ENCODE results near the gene TPD52L1.

Gene TPD52L1

GRCh38 chr6:125312478-125312877 lies 158.9 kb downstream of the TPD52L1 start:
- DNase-seq = no peak

- no peak for DNase-seq
These were observed 159.4 kb downstream of the TPD52L1 start for GRCh38 chr6:125312950-125313349.
